Epithelial cell of proximal tubule (primary cell): ENCODE measurements around the gene NREP. TPM values are rescaled to one million over a fixed set of nuclear protein-coding genes. Genes with fewer than 3 reads are reported as not detected.

Source experiments
- DNase-seq: peaks from one replicate; pipeline ENCODE4 v3.0.0-alpha.2; 2011; ENCODE audit warnings: low read depth
- H3K4me3 ChIP-seq: 2 replicates; pipeline ENCODE4 v1.5.1; 2011; ENCODE audit warnings: low read depth, mild to moderate bottlenecking, low read length
- total RNA-seq: library from RNA; depleted of rRNA; stranded (reverse); fragments of >200 nt; gene quantifications from 2 replicates; pipeline ENCODE4 v1.2.3, GENCODE V29; 2015
- TF ChIP-seq, protein P1 (sequence below): conservative IDR thresholded peaks from 2 replicates; pipeline ENCODE4 v1.5.1; 2012; ENCODE audit warnings: low read depth, mild to moderate bottlenecking, low read length

Gene NREP
- total RNA-seq, 1 donor from 2014 or later: 58.6 TPM

- TF ChIP-seq, protein P1, sequence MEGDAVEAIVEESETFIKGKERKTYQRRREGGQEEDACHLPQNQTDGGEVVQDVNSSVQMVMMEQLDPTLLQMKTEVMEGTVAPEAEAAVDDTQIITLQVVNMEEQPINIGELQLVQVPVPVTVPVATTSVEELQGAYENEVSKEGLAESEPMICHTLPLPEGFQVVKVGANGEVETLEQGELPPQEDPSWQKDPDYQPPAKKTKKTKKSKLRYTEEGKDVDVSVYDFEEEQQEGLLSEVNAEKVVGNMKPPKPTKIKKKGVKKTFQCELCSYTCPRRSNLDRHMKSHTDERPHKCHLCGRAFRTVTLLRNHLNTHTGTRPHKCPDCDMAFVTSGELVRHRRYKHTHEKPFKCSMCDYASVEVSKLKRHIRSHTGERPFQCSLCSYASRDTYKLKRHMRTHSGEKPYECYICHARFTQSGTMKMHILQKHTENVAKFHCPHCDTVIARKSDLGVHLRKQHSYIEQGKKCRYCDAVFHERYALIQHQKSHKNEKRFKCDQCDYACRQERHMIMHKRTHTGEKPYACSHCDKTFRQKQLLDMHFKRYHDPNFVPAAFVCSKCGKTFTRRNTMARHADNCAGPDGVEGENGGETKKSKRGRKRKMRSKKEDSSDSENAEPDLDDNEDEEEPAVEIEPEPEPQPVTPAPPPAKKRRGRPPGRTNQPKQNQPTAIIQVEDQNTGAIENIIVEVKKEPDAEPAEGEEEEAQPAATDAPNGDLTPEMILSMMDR: no peak
- no peak for DNase-seq
- H3K4me3 ChIP-seq: no peak overlapping the region
Measured at GRCh38 chr5:111792471-111793058, 35.6 kb upstream of the NREP start.

GRCh38 chr5:111790295-111790694, 33.3 kb upstream of the NREP start:
- no peak overlapping the region for H3K4me3 ChIP-seq
- TF ChIP-seq, protein P1: no peak
- no peak for DNase-seq

DNA sequence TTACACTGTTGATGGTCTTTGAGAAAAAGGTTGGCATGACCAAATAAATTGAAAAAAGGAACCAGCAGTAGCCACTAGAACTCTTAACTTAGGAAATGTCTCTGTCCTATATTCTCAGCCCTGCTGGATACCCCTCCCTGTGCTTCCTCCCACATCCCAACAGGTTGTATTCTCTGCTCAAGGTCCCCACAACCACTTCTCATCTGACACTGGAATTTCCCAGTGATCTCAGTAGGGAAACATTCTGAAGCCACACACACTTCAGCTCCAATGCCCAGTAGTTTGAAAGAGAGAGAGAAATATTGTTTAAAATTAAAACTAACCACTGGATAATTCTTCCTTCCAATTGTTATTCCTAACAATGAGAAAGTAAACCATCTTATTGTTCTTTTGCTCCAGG, 30.0 kb upstream of the NREP start:
- TF ChIP-seq, protein P1: no peak
- DNase-seq: no peak
- no peak overlapping the region for H3K4me3 ChIP-seq

DNA sequence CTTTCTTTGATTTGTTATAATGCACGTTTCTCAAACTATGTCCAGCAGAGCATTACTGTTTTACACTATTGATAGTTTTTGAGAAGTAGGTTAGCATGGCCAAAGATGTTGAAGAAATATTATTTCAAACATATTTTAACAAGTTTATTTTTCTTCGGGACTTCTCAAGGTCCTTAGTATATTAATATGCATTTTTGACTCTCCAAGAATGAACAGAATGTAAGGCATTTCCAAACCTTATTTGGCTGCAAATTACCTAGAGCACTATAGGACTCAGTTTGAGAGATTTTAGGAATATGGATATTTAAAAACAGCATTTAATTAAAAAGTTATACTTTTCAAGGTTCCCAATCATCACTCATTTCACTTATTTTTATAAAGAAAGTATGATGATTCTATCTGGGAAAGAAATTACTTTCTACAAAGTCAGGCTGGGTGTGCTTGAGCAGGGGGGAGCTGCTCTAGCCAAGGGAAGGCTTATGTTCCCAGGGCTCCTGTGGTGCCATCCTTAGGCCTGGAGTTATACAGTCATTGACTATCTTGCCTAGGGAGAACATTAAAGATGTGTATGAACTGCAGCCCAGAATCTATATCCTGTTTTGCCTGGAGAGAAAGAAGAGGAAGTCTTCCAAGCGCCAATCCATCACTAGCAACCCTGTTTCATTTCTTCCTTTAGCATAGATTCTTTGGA, 27.6 kb upstream of the NREP start:
- no peak overlapping the region for H3K4me3 ChIP-seq
- DNase-seq: no peak
- TF ChIP-seq, protein P1: no peak

GRCh38 chr5:111783537-111783936, 26.5 kb upstream of the NREP start:
- TF ChIP-seq, protein P1: no peak
- DNase-seq: no peak
- H3K4me3 ChIP-seq: no peak overlapping the region

DNA sequence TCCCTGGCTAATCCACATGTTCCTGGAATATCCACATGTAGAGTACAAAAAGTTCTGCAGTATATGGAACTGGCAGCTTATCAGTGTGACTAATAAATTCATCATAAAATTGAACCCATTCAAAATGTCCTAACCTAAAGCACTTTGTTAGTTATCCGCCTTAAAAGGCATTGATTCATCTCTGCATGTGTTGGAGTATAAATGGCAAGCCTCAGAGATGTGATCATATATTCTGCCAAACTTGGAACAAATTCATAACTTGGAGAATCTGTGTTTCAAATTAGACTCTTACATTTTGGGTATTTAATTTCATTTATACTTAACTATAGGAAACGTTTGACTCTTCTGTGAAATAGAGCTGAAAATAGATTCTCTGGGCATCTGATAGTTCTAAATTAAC, 25.2 kb upstream of the NREP start:
- TF ChIP-seq, protein P1: no peak
- DNase-seq: no peak
- no peak overlapping the region for H3K4me3 ChIP-seq

- no peak for DNase-seq
- TF ChIP-seq, protein P1: no peak
- no peak overlapping the region for H3K4me3 ChIP-seq
Measured at GRCh38 chr5:111781200-111781599, 24.2 kb upstream of the NREP start.
